Thoracic aorta (tissue), 2 donors: ENCODE measurements around the gene C20orf144. TPM values are rescaled to one million over a fixed set of nuclear protein-coding genes. Genes with fewer than 3 reads are reported as not detected.

Experiments
- ATAC-seq: fragments of 150-250 bp; one replicate; pipeline ENCODE4 v1.8.0; 2017; ENCODE audit warnings: low read depth; ENCODE audit not compliant: insufficient number of reproducible peaks, low FRiP score
- DNase-seq: peaks from one replicate; pipeline ENCODE4 v3.0.0-alpha.2; 2020; ENCODE audit warnings: low spot score
- H3K27ac ChIP-seq, 2 donors: fragments of 200-600 bp; sonication (generic); 1 replicate in 1 of 2; 2 replicates in 1 of 2; pipeline ENCODE4 v1.5.1; 2016; ENCODE audit warnings: mild to moderate bottlenecking in 2 of 2, moderate library complexity in 2 of 2
- H3K27me3 ChIP-seq: fragments of 200-600 bp; sonication (generic); replicated peaks from 2 replicates; pipeline ENCODE4 v1.6.0; 2016; ENCODE audit warnings: mild to moderate bottlenecking; ENCODE audit not compliant: insufficient read depth
- H3K36me3 ChIP-seq: fragments of 200-600 bp; sonication (generic); one replicate; pipeline ENCODE4 v1.5.1; 2016
- H3K4me1 ChIP-seq, 2 donors: fragments of 200-600 bp; sonication (generic); 1 replicate in 1 of 2; 2 replicates in 1 of 2; pipeline versions ENCODE4 v1.5.1 to v1.6.0; 2016; ENCODE audit warnings: low read depth in 2 of 2, mild to moderate bottlenecking in 1 of 2; ENCODE audit not compliant: control insufficient read depth in 1 of 2
- H3K4me3 ChIP-seq: fragments of 200-600 bp; sonication (generic); 2 replicates; pipeline ENCODE4 v1.5.1; 2016; ENCODE audit warnings: mild to moderate bottlenecking
- H3K9me3 ChIP-seq: fragments of 200-600 bp; sonication (generic); 2 replicates; pipeline ENCODE4 v1.5.1; 2016
- CTCF ChIP-seq: fragments of 200-600 bp; sonication (generic); IDR thresholded peaks from one replicate; pipeline ENCODE4 v1.5.1; 2019; ENCODE audit warnings: antibody characterized with exemption
- total RNA-seq, 2 donors: library from RNA; depleted of rRNA; stranded (reverse); fragments of >200 nt; gene quantifications; one replicate each; pipeline versions ENCODE4 v1.1.0 to v1.2.3, GENCODE V29; 2016

The C20orf144 gene
- total RNA-seq, 2 donors from 2014 or later, result not detected

- H3K27ac ChIP-seq, result no peak overlapping the region
- no peaks in the 10 kb centered on the region for H3K27me3 ChIP-seq
- no peak overlapping the region for H3K4me3 ChIP-seq
- no peak for TF ChIP-seq CTCF
- H3K9me3 ChIP-seq, result no peaks in the 10 kb centered on the region
- DNase-seq (no peak), ATAC-seq (no peak)
- H3K4me1 ChIP-seq, result no peaks in the 10 kb centered on the region
- peaks cover 36% of the 10 kb centered on the region for H3K36me3 ChIP-seq
Measured at GRCh38 chr20:33635341-33635740, 26.8 kb upstream of the C20orf144 start.

- Histone ChIP-seq H3K9me3 (no peaks in the 10 kb centered on the region), H3K4me3 (no peak overlapping the region), H3K27ac (no peak overlapping the region), H3K4me1 (no peaks in the 10 kb centered on the region), H3K27me3 (no peaks in the 10 kb centered on the region), H3K36me3 (peaks cover 35% of the 10 kb centered on the region)
- TF ChIP-seq CTCF, result no peak
- DNase-seq, result no peak
- no peak for ATAC-seq
Measured at GRCh38 chr20:33636776-33637175, 25.4 kb upstream of the C20orf144 start.

GRCh38 chr20:33640287-33640686 lies 21.8 kb upstream of the C20orf144 start:
- Histone ChIP-seq H3K27ac (no peak overlapping the region), H3K36me3 (peaks cover 51% of the 10 kb centered on the region), H3K9me3 (no peaks in the 10 kb centered on the region), H3K27me3 (no peaks in the 10 kb centered on the region), H3K4me1 (no peaks in the 10 kb centered on the region), H3K4me3 (no peak overlapping the region)
- no peak for ATAC-seq
- no peak for DNase-seq
- TF ChIP-seq CTCF, result no peak

GRCh38 chr20:33644313-33645071 lies 17.6 kb upstream of the C20orf144 start:
- Histone ChIP-seq H3K4me1 (peaks cover 15 to 31% of the 10 kb centered on the region in 2 donors), H3K4me3 (no peak overlapping the region), H3K36me3 (peaks cover 40% of the 10 kb centered on the region), H3K27me3 (no peaks in the 10 kb centered on the region), H3K27ac (no peak overlapping the region), H3K9me3 (no peaks in the 10 kb centered on the region)
- DNase-seq (no peak), ATAC-seq (no peak)
- no peak for TF ChIP-seq CTCF

GRCh38 chr20:33645072-33645358 lies 17.1 kb upstream of the C20orf144 start:
- DNase-seq (no peak), ATAC-seq (no peak)
- H3K27me3 ChIP-seq, result no peaks in the 10 kb centered on the region
- H3K27ac ChIP-seq, result no peak overlapping the region
- H3K4me3 ChIP-seq, result no peak overlapping the region
- peaks cover 39% of the 10 kb centered on the region for H3K36me3 ChIP-seq
- no peaks in the 10 kb centered on the region for H3K9me3 ChIP-seq
- TF ChIP-seq CTCF, result no peak
- H3K4me1 ChIP-seq, result peaks cover 15 to 31% of the 10 kb centered on the region in 2 donors
